ENCODE measurements around the gene ANOS1.
"Not testable (repeated sequence)": the region's sequence is repeated elsewhere in the genome, so short reads cannot be mapped to it uniquely, and the experiment has no call there.

ANOS1 gene

GRCh38 chrX:8607326-8607725 is 124.6 kb downstream of the ANOS1 start:
- no peak for DNase-seq

- no peak for DNase-seq
Observed at GRCh38 chrX:8604131-8604530, 127.8 kb downstream of the ANOS1 start.

GRCh38 chrX:8591501-8591900 is 140.4 kb downstream of the ANOS1 start:
- DNase-seq: no peak

GRCh38 chrX:8586953-8587352 is 145.0 kb downstream of the ANOS1 start:
- no peak for DNase-seq

GRCh38 chrX:8579602-8580001 is 152.3 kb downstream of the ANOS1 start:
- DNase-seq: no peak

GRCh38 chrX:8576821-8577220 is 155.1 kb downstream of the ANOS1 start:
- DNase-seq: no peak

- DNase-seq: no peak
Observed at GRCh38 chrX:8565729-8566128, 166.2 kb downstream of the ANOS1 start.

GRCh38 chrX:8548446-8548845 is 183.5 kb downstream of the ANOS1 start:
- DNase-seq: no peak

- DNase-seq: no peak
Observed at GRCh38 chrX:8546715-8547114, 185.2 kb downstream of the ANOS1 start.

GRCh38 chrX:8520791-8521190 is 211.1 kb downstream of the ANOS1 start:
- DNase-seq: no peak

GRCh38 chrX:8520178-8520577 is 211.8 kb downstream of the ANOS1 start:
- no peak for DNase-seq

GRCh38 chrX:8504451-8504850 is 227.5 kb downstream of the ANOS1 start:
- DNase-seq: no peak

GRCh38 chrX:8502101-8502500 is 229.8 kb downstream of the ANOS1 start:
- DNase-seq: not testable (repeated sequence)

GRCh38 chrX:8500203-8500602 is 231.7 kb downstream of the ANOS1 start:
- no peak for DNase-seq

GRCh38 chrX:8495036-8495435 is 236.9 kb downstream of the ANOS1 start:
- DNase-seq: not testable (repeated sequence)

GRCh38 chrX:8484360-8484949 is 247.5 kb downstream of the ANOS1 start:
- no peak for DNase-seq

Data from activated effector memory CD4-positive, alpha-beta T cell treated with Interleukin-2 at 50 U/mL for 16 hours (primary cell).